ENCODE data around the gene ST14. TPM values are rescaled to one million over a fixed set of nuclear protein-coding genes. Genes with fewer than 3 reads are reported as not detected.

ST14 gene
- total and polyA plus RNA-seq, 10 donors = 7.1 to 25.9 (median 12.5) TPM

GRCh38 chr11:130179396-130180306 lies 20.1 kb downstream of the ST14 start:
- Histone ChIP-seq H3K9me3 (peaks cover 0 to 7% (median 1%) of the 10 kb centered on the region in 8 donors), H3K27ac (peak overlapping the region in 4 of 8 donors; percentile 46 to 80 (median 58)), H3K4me3 (no peak overlapping the region), H3K4me1 (peaks cover 0 to 40% (median 20%) of the 10 kb centered on the region in 6 donors), H3K36me3 (no peaks in the 10 kb centered on the region), H3K27me3 (replicated peaks in 1 of 7) (peaks cover 0 to 5% (median 0%) of the 10 kb centered on the region in 7 donors)
- intact Hi-C loops (cut with DNase I; ENCODE audit: low total_unique reads) = no loop called here
- no peak for DNase-seq
- TF ChIP-seq CTCF (IDR thresholded peaks at IDR 0.05 in 8 of 11, conservative IDR thresholded peaks at IDR 0.05 in 3 of 11) (no peak), POLR2AphosphoS5 (IDR thresholded peaks at IDR 0.05) (no peak), POLR2A (IDR thresholded peaks at IDR 0.05) (no peak)
- WGBS, 5 donors = 75 to 90% (median 84%) methylated on average over 15 to 21 of the region's 21 CpGs

- Histone ChIP-seq H3K36me3 (no peaks in the 10 kb centered on the region), H3K4me3 (no peak overlapping the region), H3K27ac (peak overlapping the region in 4 of 8 donors; percentile 46 to 80 (median 58)), H3K27me3 (replicated peaks in 1 of 7) (peaks cover 0 to 5% (median 0%) of the 10 kb centered on the region in 7 donors), H3K9me3 (no peaks in the 10 kb centered on the region), H3K4me1 (peaks cover 0 to 40% (median 20%) of the 10 kb centered on the region in 6 donors)
- intact Hi-C loops (cut with DNase I; ENCODE audit: low total_unique reads) = no loop called here
- DNase-seq = no peak
- 53 to 66% (median 62%) methylated on average over 4 of the region's 4 CpGs for WGBS, 5 donors
- TF ChIP-seq POLR2AphosphoS5 (IDR thresholded peaks at IDR 0.05) = no peak
Observed at GRCh38 chr11:130180491-130180890, 20.9 kb downstream of the ST14 start.

- no peak for DNase-seq
- no peak overlapping the region for H3K4me3 ChIP-seq
- no peaks in the 10 kb centered on the region for H3K9me3 ChIP-seq
- 67 to 80% (median 70%) methylated on average over 6 to 8 of the region's 8 CpGs for WGBS, 5 donors
- peaks cover 0 to 40% (median 20%) of the 10 kb centered on the region in 6 donors for H3K4me1 ChIP-seq
- intact Hi-C loops (cut with DNase I; ENCODE audit: low total_unique reads) = no loop called here
- H3K27me3 ChIP-seq (replicated peaks in 1 of 7) = peaks cover 0 to 5% (median 0%) of the 10 kb centered on the region in 7 donors
- no peaks in the 10 kb centered on the region for H3K36me3 ChIP-seq
- TF ChIP-seq CTCF (IDR thresholded peaks at IDR 0.05 in 8 of 11, conservative IDR thresholded peaks at IDR 0.05 in 3 of 11) = no peak
- H3K27ac ChIP-seq = peak overlapping the region in 4 of 8 donors; percentile 46 to 80 (median 58)
Observed at GRCh38 chr11:130180896-130181294, 21.3 kb downstream of the ST14 start.

GRCh38 chr11:130181295-130182272 lies 22.0 kb downstream of the ST14 start:
- intact Hi-C loops (cut with DNase I; ENCODE audit: low total_unique reads) = no loop called here
- no peak for DNase-seq
- 48 to 76% (median 63%) methylated on average over 11 of the region's 11 CpGs for WGBS, 5 donors

More at GRCh38 chr11:130181295-130182272, 22.0 kb downstream of the ST14 start:
- Histone ChIP-seq H3K4me3 (no peak overlapping the region), H3K36me3 (no peaks in the 10 kb centered on the region), H3K9me3 (no peaks in the 10 kb centered on the region), H3K27me3 (replicated peaks in 1 of 7) (peaks cover 0 to 5% (median 0%) of the 10 kb centered on the region in 7 donors), H3K27ac (peak overlapping the region in 5 of 8 donors; percentile 43 to 80 (median 59)), H3K4me1 (peaks cover 0 to 40% (median 20%) of the 10 kb centered on the region in 6 donors)
- no peak for TF ChIP-seq CTCF (IDR thresholded peaks at IDR 0.05 in 8 of 11, conservative IDR thresholded peaks at IDR 0.05 in 3 of 11)
- peak in 1 of 3 donors; percentile 53 for TF ChIP-seq POLR2AphosphoS5 (IDR thresholded peaks at IDR 0.05)
- TF ChIP-seq POLR2A (IDR thresholded peaks at IDR 0.05) = no peak
